ENCODE data around the gene FBXO5.

DNA sequence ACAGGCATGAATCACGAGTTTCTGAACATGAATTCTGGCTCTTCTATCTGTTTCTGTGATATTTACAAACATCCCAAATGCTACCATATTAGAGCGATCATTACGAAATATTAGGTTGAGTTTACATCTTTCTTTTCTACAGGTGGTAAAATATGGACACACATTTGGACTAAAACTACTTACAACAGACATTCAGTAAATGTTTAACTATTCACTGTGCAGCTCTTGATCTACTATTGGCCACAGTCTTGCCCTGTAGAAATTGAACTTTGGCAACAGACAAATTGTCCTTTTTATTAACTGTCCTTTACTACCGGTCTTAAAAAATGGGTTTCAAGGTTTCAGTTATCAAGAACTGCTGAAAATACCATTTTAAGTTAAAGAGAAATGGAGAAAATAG is 46.1 kb upstream of the FBXO5 start:
- TF ChIP-seq, protein P1, sequence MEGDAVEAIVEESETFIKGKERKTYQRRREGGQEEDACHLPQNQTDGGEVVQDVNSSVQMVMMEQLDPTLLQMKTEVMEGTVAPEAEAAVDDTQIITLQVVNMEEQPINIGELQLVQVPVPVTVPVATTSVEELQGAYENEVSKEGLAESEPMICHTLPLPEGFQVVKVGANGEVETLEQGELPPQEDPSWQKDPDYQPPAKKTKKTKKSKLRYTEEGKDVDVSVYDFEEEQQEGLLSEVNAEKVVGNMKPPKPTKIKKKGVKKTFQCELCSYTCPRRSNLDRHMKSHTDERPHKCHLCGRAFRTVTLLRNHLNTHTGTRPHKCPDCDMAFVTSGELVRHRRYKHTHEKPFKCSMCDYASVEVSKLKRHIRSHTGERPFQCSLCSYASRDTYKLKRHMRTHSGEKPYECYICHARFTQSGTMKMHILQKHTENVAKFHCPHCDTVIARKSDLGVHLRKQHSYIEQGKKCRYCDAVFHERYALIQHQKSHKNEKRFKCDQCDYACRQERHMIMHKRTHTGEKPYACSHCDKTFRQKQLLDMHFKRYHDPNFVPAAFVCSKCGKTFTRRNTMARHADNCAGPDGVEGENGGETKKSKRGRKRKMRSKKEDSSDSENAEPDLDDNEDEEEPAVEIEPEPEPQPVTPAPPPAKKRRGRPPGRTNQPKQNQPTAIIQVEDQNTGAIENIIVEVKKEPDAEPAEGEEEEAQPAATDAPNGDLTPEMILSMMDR (IDR thresholded peaks at IDR 0.05) = no peak
- TF ChIP-seq POLR2A (IDR thresholded peaks at IDR 0.05) (no peak), EP300 (IDR thresholded peaks at IDR 0.05) (no peak)

Measured in ovary (tissue), 3 donors.